GM12892 (cell line): ENCODE measurements around the gene SORCS2.

ENCODE experiments used
- POLR2A ChIP-seq: IDR thresholded peaks from 2 replicates; pipeline ENCODE4 v1.6.1; 2011; ENCODE audit warnings: low read depth, low read length, control low read depth
- POLR2AphosphoS5 ChIP-seq: IDR thresholded peaks from 2 replicates; pipeline ENCODE4 v1.6.1; 2011; ENCODE audit warnings: low read depth, low read length, control low read depth

DNA sequence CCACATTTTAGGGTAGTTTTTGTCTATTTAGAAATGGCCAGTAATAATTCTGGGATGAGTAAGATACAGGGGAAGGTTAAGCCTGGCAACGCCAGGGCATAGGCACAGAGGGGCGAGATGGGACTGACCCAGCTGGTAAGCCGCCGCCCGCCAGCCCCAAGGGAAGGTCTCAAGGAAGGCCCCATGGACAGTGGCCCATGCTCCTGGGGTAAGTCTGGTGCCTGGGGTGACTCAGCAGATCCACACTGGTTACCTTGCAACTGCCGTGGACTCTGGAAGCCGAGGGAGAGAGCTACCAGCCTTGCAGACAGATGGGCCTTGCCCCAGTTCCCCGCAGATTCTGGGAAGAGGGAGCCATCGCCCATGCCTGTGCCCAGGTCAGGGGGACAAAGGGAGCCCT lies 567.9 kb downstream of the SORCS2 start:
- TF ChIP-seq POLR2AphosphoS5 = no peak
- TF ChIP-seq POLR2A = no peak
